GM12891 (cell line): ENCODE measurements around the gene GGNBP2.
A peak's percentile ranks its signal among the peaks of the same experiment; 100 is the strongest.

Experiments
- DNase-seq: peaks from one replicate; pipeline ENCODE4 v3.0.0; 2011; ENCODE audit warnings: low spot score; ENCODE audit not compliant: insufficient read length
- FAIRE-seq: peaks from 2 replicates; lab custom pipeline; 2011; peaks lifted over from hg19 to GRCh38; lab: Jason Lieb, UNC
- PAX5 ChIP-seq: IDR thresholded peaks from 2 replicates; pipeline ENCODE4 v1.6.1; 2011; ENCODE audit warnings: low read length, moderate library complexity, mild to moderate bottlenecking; ENCODE audit not compliant: insufficient read depth, severe bottlenecking
- POLR2A ChIP-seq: IDR thresholded peaks from 2 replicates; pipeline ENCODE4 v1.6.1; 2011; ENCODE audit warnings: low read depth, low read length, control low read depth
- POLR2AphosphoS5 ChIP-seq: IDR thresholded peaks from 2 replicates; pipeline ENCODE4 v1.6.1; 2011; ENCODE audit warnings: low read depth, low read length, control low read depth
- POU2F2 ChIP-seq: IDR thresholded peaks from 2 replicates; pipeline ENCODE4 v1.6.1; 2011; ENCODE audit warnings: low read depth, mild to moderate bottlenecking, control low read depth, low read length, moderate library complexity
- SPI1 ChIP-seq: IDR thresholded peaks from 2 replicates; pipeline ENCODE4 v1.6.1; 2011; ENCODE audit warnings: low read depth, low read length, control low read depth
- TAF1 ChIP-seq: IDR thresholded peaks from 2 replicates; pipeline ENCODE4 v1.6.1; 2011; ENCODE audit warnings: low read depth, low read length, control low read depth

GGNBP2 gene

DNA sequence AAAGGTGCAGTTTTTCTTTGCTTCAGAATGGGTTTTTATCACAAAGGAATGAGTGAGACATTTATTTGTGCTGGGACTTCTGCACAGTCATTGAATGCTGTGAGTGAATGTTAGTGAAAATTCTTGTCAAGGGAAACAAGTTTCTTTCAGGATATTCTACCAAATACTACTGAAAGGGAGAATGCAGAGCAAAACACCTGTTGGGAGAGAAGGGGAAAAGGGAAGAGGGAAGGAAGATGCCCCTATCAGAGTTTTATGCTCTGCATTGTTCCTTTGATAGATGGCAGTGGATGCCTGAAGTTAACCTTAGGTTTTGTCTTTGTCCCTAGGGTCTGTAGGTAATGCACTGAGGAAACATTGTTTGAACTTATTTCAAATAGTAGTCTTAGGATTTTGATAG lies 3.1 kb downstream of the GGNBP2 start:
- no peak for FAIRE-seq
- no peak for DNase-seq
- TF ChIP-seq TAF1 (no peak), POLR2A (no peak), POLR2AphosphoS5 (no peak), SPI1 (no peak), PAX5 (no peak), POU2F2 (no peak)

DNA sequence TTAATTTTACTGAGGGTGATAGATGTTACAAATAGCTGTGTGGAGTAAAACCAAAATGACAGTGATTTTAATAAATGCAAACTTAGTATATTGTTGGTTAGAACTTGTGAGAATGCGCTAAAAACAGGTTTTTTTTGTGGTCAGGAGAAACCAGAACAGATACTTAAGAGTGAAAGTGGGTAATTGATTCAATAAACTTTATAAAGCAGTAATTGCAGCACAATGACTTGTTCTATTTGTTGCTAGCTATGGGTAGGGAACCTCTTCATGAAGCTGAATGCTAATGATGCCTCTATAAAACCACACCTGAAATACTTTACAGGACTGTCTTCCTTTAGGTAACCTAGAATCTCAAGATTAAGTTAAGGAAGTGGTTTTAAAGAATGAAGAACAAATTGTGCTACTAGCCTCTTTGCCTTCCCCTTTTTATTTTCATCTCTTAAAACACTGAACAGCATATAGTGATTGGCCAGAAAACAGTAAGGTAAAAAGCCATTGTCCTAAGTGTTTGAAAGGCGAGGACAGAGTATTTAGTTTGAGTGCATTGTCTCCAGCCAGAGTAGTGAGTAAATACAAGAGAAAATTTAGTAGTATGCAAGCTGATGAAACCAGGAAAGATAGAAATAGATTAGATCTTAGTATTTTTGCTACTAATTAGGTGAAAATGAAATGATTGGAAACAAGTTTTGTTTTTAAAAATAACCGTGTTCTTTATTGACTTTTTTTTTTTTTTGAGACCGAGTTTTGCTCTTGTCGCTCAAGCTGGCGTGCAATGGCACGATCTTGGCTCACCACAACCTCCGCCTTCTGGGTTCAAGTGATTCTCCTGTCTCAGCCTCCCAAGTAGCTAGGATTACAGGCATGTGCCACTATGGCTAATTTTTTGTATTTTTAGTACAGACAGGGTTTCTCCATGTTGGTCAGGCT lies 6.0 kb downstream of the GGNBP2 start:
- FAIRE-seq (no peak), DNase-seq (no peak)
- no peak for TF ChIP-seq POLR2AphosphoS5
- TF ChIP-seq POLR2A = no peak
- TF ChIP-seq SPI1 = peak; percentile 60; the same call in 1 of the 2 replicates
- no peak for TF ChIP-seq PAX5
- TF ChIP-seq TAF1 = no peak
- TF ChIP-seq POU2F2 = no peak

GRCh38 chr17:36553459-36553858 lies 8.7 kb downstream of the GGNBP2 start:
- DNase-seq (no peak), FAIRE-seq (no peak)
- no peak for TF ChIP-seq POU2F2
- TF ChIP-seq POLR2AphosphoS5 = no peak
- TF ChIP-seq SPI1 = no peak
- TF ChIP-seq POLR2A = no peak
- TF ChIP-seq TAF1 = no peak

GRCh38 chr17:36566081-36566480 lies 21.4 kb downstream of the GGNBP2 start:
- FAIRE-seq (no peak), DNase-seq (no peak)
- no peak for TF ChIP-seq PAX5
- no peak for TF ChIP-seq TAF1
- TF ChIP-seq SPI1 = no peak
- TF ChIP-seq POLR2AphosphoS5 = no peak
- TF ChIP-seq POLR2A = no peak

DNA sequence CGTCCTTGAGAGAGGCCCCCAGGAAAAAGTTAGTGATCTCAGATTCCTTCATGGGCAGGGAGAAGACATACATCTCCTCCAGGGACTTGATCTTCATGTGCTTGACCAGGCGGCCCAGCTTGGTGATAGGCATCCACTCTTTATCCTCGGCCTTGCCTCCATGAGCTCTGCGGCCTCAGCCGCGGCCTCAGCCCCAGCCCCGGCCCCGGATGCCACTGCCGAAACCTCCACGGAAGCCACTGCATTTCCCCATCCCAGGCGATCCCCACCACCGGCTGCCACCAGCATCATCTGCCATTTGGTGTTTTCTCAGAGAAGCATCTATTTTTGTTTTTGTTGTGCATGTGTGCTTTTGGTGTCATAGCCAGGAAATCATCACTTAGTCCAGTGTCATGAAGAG lies 30.3 kb downstream of the GGNBP2 start:
- FAIRE-seq (no peak), DNase-seq (no peak)
- TF ChIP-seq POLR2AphosphoS5 (no peak), PAX5 (no peak), POU2F2 (no peak), TAF1 (no peak), POLR2A (no peak), SPI1 (no peak)

GRCh38 chr17:36576793-36577192 lies 32.1 kb downstream of the GGNBP2 start:
- TF ChIP-seq SPI1 (no peak), TAF1 (no peak), POLR2A (no peak), POLR2AphosphoS5 (no peak), PAX5 (no peak), POU2F2 (no peak)
- DNase-seq (no peak), FAIRE-seq (no peak)

DNA sequence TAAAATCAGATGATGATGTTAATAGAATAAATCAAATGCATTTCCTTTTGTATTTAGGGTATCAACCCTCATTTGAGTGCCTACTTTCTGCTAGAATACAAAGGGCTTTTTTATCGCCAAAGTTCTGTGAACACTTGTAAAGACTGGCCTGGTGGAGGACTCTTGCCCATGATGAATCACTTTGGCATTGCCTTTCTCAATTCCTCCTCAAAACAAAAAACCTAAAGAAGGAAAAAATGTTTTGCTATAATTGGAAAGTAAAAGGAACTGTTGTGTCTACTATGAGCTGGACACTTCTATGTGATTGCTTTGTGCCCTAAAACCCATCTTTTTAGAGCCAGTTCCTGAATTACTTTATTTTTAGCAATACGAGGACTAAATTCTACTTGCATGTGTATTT lies 34.0 kb downstream of the GGNBP2 start:
- FAIRE-seq (no peak), DNase-seq (no peak)
- no peak for TF ChIP-seq POU2F2
- TF ChIP-seq POLR2A = no peak
- no peak for TF ChIP-seq TAF1
- TF ChIP-seq PAX5 = no peak
- no peak for TF ChIP-seq SPI1

DNA sequence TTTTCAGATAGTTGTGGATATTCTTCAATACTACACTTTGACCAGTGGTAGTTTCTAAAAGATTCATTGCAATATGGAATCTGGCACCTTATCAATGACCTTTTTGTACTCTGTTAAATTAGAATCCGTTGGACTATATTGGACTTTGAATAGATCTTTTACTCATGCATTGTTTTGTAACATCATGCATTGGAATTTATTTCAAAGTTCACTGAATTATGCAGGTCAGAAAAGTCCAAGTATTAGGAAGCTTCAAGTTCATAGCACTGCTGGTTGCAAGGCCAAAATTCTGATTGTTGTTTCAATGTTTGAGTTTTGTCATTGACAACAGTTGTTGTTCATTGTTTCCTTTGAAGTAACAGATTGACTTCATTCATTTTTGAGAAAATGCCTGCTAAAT lies 39.1 kb downstream of the GGNBP2 start:
- TF ChIP-seq SPI1 (no peak), POLR2A (no peak), PAX5 (no peak), POLR2AphosphoS5 (no peak), TAF1 (no peak), POU2F2 (no peak)
- FAIRE-seq = no peak
- no peak for DNase-seq

GRCh38 chr17:36586138-36586537 lies 41.4 kb downstream of the GGNBP2 start:
- FAIRE-seq = no peak
- TF ChIP-seq POLR2AphosphoS5 (no peak), PAX5 (no peak), POU2F2 (no peak), SPI1 (no peak), TAF1 (no peak), POLR2A (no peak)
- DNase-seq = no peak
